HG02885 (cell line): ENCODE results near the gene ANKMY1.

ENCODE experiments used
- ATAC-seq: cut with Tn5 transposase; IDR thresholded peaks from one replicate; pipeline ENCODE4 v1.9.1; 2021; ENCODE audit warnings: mild to moderate bottlenecking; ENCODE audit not compliant: unreplicated experiment, poor library complexity

ANKMY1 gene

GRCh38 chr2:240464514-240465241 lies 93.1 kb downstream of the ANKMY1 start:
- ATAC-seq: no peak

- no peak for ATAC-seq
Observed at GRCh38 chr2:240463866-240464481, 93.8 kb downstream of the ANKMY1 start.

GRCh38 chr2:240463274-240463865 lies 94.4 kb downstream of the ANKMY1 start:
- no peak for ATAC-seq

- ATAC-seq: no peak
Observed at GRCh38 chr2:240462707-240463273, 95.0 kb downstream of the ANKMY1 start.

- no peak for ATAC-seq
Observed at GRCh38 chr2:240462073-240462706, 95.6 kb downstream of the ANKMY1 start.

- ATAC-seq: no peak
Observed at GRCh38 chr2:240461471-240462072, 96.2 kb downstream of the ANKMY1 start.

GRCh38 chr2:240460781-240461431 lies 96.9 kb downstream of the ANKMY1 start:
- ATAC-seq: no peak

- no peak for ATAC-seq
Observed at GRCh38 chr2:240460253-240460711, 97.5 kb downstream of the ANKMY1 start.

GRCh38 chr2:240459401-240460252 lies 98.2 kb downstream of the ANKMY1 start:
- ATAC-seq: no peak

- no peak for ATAC-seq
Observed at GRCh38 chr2:240458900-240459391, 98.8 kb downstream of the ANKMY1 start.

- no peak for ATAC-seq
Observed at GRCh38 chr2:240458044-240458899, 99.5 kb downstream of the ANKMY1 start.

- ATAC-seq: no peak
Observed at GRCh38 chr2:240457223-240458043, 100.4 kb downstream of the ANKMY1 start.

GRCh38 chr2:240456447-240457222 lies 101.2 kb downstream of the ANKMY1 start:
- ATAC-seq: no peak

GRCh38 chr2:240455647-240456446 lies 101.9 kb downstream of the ANKMY1 start:
- ATAC-seq: no peak

- no peak for ATAC-seq
Observed at GRCh38 chr2:240455272-240455646, 102.5 kb downstream of the ANKMY1 start.
